Parathyroid adenoma (tissue), 2 donors: ENCODE data around the gene SLC22A23.

ENCODE experiments used
- H2AFZ ChIP-seq: fragments of 300-600 bp; sonication (generic); one replicate; pipeline ENCODE4 v1.7.0; 2017; ENCODE audit warnings: antibody characterized with exemption, mild to moderate bottlenecking
- H3K27ac ChIP-seq: fragments of 300-600 bp; sonication (generic); one replicate; pipeline ENCODE4 v1.7.0; 2017
- H3K27me3 ChIP-seq: fragments of 300-600 bp; sonication (generic); one replicate; pipeline ENCODE4 v1.7.0; 2017; ENCODE audit warnings: low read length; ENCODE audit not compliant: control insufficient read depth, insufficient read depth
- H3K36me3 ChIP-seq: fragments of 300-600 bp; sonication (generic); one replicate; pipeline ENCODE4 v1.7.0; 2017; ENCODE audit warnings: low read length; ENCODE audit not compliant: control insufficient read depth, insufficient read depth
- H3K4me1 ChIP-seq: fragments of 300-600 bp; sonication (generic); one replicate; pipeline ENCODE4 v1.7.0; 2017; ENCODE audit warnings: control low read depth
- H3K4me2 ChIP-seq: fragments of 300-600 bp; sonication (generic); one replicate; pipeline ENCODE4 v1.7.0; 2017; ENCODE audit warnings: low read length
- H3K4me3 ChIP-seq: fragments of 300-600 bp; sonication (generic); one replicate; pipeline ENCODE4 v1.7.0; 2017; ENCODE audit warnings: low read depth, low read length
- H3K79me2 ChIP-seq: fragments of 300-600 bp; sonication (generic); one replicate; pipeline ENCODE4 v1.7.0; 2017; ENCODE audit warnings: control low read depth
- H3K9ac ChIP-seq: fragments of 300-600 bp; sonication (generic); one replicate; pipeline ENCODE4 v1.7.0; 2017; ENCODE audit warnings: mild to moderate bottlenecking
- H3K9me3 ChIP-seq: fragments of 300-600 bp; sonication (generic); one replicate; pipeline ENCODE4 v1.7.0; 2017; ENCODE audit warnings: low read length; ENCODE audit not compliant: control insufficient read depth
- TF ChIP-seq, protein P1 (sequence below): fragments of 300-600 bp; sonication (generic); IDR thresholded peaks from one replicate; pipeline ENCODE4 v1.7.0; 2017; ENCODE audit warnings: antibody characterized with exemption, mild to moderate bottlenecking
- donor health status: primary hyperparathyroidism.

The SLC22A23 gene

DNA sequence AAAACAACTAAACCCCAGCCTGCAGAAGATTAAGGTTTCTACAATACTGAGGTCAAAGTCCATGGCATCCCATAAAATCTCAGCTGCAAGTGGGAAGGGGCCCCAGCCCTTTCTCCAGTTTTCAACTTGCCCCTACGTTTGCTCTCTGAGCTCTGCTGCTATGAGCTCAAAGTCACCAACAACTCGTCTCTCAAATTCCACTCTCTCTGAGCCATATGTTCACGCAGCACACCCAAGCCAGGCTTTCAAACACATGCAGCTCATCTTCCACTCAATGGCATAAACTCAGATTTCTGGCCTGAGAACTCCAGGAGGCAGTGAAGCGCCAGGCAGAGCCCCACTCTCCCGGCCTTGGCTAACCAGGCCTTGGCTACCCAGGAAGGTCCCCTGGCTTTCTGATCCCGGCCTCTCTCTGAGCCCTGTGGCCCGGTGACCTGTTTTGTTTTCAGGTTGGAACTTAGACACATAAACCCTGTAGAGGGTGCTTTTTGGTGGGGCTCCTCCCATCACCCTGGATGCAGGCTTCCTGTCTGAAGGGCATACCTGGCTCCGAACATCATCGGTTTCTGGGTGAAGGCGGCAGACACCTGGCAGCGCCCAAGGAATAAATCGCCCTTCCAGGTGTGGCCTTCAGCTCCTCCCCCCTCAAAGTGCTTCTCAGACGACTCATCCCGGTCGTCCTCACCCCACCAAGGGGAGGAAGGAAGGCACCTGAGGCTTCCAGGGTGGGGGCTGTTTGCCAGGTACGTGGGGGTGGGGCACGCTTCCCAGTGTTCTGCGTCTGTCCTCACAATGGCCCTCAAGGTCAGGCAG is 12.4 kb downstream of the SLC22A23 start:
- TF ChIP-seq, protein P1, sequence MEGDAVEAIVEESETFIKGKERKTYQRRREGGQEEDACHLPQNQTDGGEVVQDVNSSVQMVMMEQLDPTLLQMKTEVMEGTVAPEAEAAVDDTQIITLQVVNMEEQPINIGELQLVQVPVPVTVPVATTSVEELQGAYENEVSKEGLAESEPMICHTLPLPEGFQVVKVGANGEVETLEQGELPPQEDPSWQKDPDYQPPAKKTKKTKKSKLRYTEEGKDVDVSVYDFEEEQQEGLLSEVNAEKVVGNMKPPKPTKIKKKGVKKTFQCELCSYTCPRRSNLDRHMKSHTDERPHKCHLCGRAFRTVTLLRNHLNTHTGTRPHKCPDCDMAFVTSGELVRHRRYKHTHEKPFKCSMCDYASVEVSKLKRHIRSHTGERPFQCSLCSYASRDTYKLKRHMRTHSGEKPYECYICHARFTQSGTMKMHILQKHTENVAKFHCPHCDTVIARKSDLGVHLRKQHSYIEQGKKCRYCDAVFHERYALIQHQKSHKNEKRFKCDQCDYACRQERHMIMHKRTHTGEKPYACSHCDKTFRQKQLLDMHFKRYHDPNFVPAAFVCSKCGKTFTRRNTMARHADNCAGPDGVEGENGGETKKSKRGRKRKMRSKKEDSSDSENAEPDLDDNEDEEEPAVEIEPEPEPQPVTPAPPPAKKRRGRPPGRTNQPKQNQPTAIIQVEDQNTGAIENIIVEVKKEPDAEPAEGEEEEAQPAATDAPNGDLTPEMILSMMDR, result no peak
- Histone ChIP-seq H3K36me3 (no peaks in the 10 kb centered on the region), H3K9ac (no peak overlapping the region), H3K9me3 (no peaks in the 10 kb centered on the region), H3K4me3 (no peak overlapping the region), H3K79me2 (peaks cover 69% of the 10 kb centered on the region), H2AFZ (no peak overlapping the region), H3K27me3 (no peaks in the 10 kb centered on the region), H3K4me1 (no peaks in the 10 kb centered on the region), H3K27ac (no peak overlapping the region), H3K4me2 (no peak overlapping the region)

DNA sequence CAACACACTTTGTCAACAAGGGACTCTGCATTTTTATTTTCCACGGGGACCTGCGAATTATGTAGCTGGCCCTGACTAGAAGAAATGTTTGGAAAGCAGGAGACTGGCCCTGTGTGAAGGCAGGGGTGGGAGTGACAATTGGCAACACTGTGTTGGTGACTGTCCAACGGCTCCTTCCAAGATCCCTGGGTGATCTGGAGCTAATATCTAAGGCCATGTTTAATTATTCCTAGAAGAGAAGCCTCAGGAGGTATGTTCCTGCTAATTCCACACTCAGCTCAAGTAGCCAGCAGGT is 13.7 kb downstream of the SLC22A23 start:
- Histone ChIP-seq H3K4me2 (no peak overlapping the region), H3K9me3 (no peaks in the 10 kb centered on the region), H3K4me3 (no peak overlapping the region), H3K4me1 (no peaks in the 10 kb centered on the region), H3K79me2 (peaks cover 69% of the 10 kb centered on the region), H3K9ac (no peak overlapping the region), H2AFZ (no peak overlapping the region), H3K27me3 (no peaks in the 10 kb centered on the region), H3K27ac (no peak overlapping the region), H3K36me3 (no peaks in the 10 kb centered on the region)
- TF ChIP-seq, protein P1, result no peak

DNA sequence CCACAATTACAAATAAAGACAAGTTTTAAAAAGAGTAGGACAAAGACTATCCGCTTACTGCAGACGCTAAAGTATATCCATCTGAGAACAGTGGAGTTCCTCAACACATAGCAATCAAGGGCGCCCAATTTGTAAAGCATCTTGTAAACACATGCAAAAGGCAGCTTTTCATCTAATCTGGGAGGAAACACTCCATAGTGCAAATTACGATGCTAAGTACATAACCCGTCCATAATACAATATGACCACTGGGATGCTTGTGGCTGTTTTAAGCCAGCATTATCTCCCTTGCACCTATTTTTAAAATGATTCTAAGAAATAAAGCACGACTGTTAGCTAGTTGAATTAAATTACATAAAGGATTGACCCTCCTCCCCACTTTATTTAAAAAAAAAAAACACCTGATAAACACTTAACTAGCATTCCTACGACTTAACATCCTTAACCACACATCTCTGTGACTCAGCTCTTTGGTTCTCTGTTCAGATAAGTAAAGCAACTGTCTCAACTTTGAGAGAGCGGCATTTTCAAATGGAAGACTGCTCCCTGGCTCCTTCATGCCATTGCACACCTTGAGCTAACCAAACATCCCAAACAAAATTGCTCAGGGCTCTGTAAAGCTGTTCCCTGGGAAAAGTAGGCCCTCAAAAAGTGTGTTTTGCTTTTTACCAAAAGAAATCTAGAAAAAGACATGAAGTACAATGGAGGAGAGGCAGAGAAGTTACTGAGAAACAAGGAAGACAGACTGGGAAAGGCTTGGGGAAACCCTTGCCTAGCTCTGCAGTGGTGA is 14.2 kb downstream of the SLC22A23 start:
- no peaks in the 10 kb centered on the region for H3K4me1 ChIP-seq
- TF ChIP-seq, protein P1, result no peak
- no peaks in the 10 kb centered on the region for H3K9me3 ChIP-seq
- no peaks in the 10 kb centered on the region for H3K27me3 ChIP-seq
- no peak overlapping the region for H3K4me3 ChIP-seq
- H3K36me3 ChIP-seq, result no peaks in the 10 kb centered on the region
- H2AFZ ChIP-seq, result no peak overlapping the region
- H3K9ac ChIP-seq, result no peak overlapping the region
- peaks cover 70% of the 10 kb centered on the region for H3K79me2 ChIP-seq
- H3K4me2 ChIP-seq, result no peak overlapping the region
- H3K27ac ChIP-seq, result no peak overlapping the region

DNA sequence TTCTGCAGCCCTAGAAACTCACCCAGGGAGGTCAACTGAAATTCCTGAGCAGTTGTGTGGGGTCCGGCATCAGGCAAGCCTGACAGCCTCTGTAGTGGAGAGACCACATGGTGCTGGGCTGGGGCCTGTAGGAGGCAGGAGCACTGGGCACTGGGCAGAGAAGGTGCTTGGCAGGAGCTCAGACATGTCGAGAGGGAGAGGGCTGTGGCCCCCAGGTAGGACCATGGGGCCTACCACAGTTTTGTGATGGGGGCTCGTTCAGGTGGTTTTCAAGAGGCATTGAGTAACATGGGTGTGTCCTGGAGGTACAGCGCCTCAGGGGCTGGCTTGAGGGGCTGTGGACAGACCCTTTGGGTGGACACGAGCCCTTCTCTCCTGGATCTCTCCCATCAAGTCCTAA is 15.9 kb downstream of the SLC22A23 start:
- H2AFZ ChIP-seq, result no peak overlapping the region
- no peak overlapping the region for H3K4me2 ChIP-seq
- no peak overlapping the region for H3K27ac ChIP-seq
- no peak overlapping the region for H3K4me3 ChIP-seq
- H3K27me3 ChIP-seq, result no peaks in the 10 kb centered on the region
- H3K9ac ChIP-seq, result no peak overlapping the region
- no peaks in the 10 kb centered on the region for H3K36me3 ChIP-seq
- H3K79me2 ChIP-seq, result peaks cover 61% of the 10 kb centered on the region
- no peaks in the 10 kb centered on the region for H3K9me3 ChIP-seq
- H3K4me1 ChIP-seq, result no peaks in the 10 kb centered on the region
- TF ChIP-seq, protein P1, result no peak
